HG02884 (cell line): ENCODE measurements around the gene SUV39H1.

ENCODE experiments used
- ATAC-seq: cut with Tn5 transposase; IDR thresholded peaks from one replicate; pipeline ENCODE4 v1.9.1; 2021; ENCODE audit warnings: mild to moderate bottlenecking, moderate library complexity; ENCODE audit not compliant: unreplicated experiment

The SUV39H1 gene

GRCh38 chrX:48754238-48754637 is 57.7 kb downstream of the SUV39H1 start:
- no peak for ATAC-seq
